NCI-H146 treated with DMSO at 0.1 percent for 48 hours (cell line): Measurements from ENCODE around the gene OR7G1.

Experiments
- DNase-seq: peaks from one replicate; lab custom pipeline; 2025; ENCODE audit not compliant: unreplicated experiment; lab: John Stamatoyannopoulos, UW

OR7G1 gene, protein sequence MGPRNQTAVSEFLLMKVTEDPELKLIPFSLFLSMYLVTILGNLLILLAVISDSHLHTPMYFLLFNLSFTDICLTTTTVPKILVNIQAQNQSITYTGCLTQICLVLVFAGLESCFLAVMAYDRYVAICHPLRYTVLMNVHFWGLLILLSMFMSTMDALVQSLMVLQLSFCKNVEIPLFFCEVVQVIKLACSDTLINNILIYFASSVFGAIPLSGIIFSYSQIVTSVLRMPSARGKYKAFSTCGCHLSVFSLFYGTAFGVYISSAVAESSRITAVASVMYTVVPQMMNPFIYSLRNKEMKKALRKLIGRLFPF

DNA sequence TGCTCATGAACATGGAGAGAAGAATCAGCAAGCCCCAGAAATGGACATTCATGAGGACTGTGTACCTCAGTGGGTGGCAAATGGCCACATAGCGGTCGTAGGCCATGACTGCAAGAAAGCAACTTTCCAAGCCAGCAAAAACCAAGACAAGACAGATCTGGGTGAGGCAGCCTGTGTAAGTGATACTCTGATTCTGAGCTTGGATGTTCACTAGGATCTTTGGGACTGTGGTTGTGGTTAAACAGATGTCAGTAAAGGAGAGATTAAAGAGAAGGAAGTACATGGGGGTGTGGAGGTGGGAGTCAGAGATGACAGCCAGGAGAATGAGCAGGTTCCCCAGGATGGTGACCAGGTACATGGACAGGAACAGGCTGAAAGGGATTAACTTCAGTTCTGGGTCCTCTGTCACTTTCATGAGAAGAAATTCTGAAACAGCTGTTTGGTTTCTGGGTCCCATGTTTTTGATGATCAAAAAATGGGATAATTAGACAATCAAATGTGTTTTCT, at the start of gene OR7G1:
OR7G1 (minus strand) TSS at position 457 of the 507 bp plus-strand sequence; CDS start at position 457, 0 bp downstream.
- no peak for DNase-seq

- no peak for DNase-seq
Observed at GRCh38 chr19:9165261-9165660, 49.7 kb upstream of the OR7G1 start.

DNA sequence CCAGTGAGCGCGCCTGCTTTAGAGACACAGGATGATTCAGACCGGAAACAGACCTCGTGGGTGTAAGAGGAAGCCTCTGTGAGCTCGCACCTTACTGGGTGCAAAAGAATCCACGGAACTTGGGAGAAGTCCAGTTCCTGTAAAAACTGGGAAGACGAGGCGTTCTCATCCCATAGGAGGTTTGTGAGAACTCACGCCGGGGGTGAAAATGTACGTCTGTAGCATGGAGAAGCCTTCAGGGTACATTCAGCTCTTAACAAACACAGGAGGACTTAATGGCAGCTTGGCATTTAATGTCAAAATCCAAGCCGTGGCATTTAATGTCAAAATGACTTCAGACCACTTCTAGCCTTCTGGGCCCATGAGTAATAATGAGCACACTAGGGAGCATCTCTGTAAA, 45.9 kb upstream of the OR7G1 start:
- DNase-seq = no peak

- no peak for DNase-seq
Observed at GRCh38 chr19:9159891-9160290, 44.3 kb upstream of the OR7G1 start.

- no peak for DNase-seq
Observed at GRCh38 chr19:9156304-9156703, 40.7 kb upstream of the OR7G1 start.

DNA sequence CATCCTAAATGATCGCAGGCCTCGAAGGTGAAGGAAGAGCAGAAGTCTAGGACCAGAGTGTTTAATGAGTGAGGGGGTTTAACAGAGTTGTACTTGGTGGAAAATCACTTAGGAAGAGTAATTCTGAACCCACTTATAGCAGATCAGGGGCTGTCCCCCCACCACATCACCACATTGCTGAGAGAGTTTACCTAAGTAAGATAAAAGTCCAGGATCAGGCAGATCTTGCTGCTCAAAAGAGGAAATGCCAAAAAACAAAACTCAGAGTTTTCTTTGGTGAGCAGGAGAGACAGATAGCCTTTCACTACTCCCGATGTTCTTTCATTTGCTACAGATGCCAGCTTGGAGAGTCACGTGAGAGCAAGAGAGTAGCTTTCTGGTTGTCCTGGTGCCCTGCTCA, 40.0 kb upstream of the OR7G1 start:
- DNase-seq = no peak

DNA sequence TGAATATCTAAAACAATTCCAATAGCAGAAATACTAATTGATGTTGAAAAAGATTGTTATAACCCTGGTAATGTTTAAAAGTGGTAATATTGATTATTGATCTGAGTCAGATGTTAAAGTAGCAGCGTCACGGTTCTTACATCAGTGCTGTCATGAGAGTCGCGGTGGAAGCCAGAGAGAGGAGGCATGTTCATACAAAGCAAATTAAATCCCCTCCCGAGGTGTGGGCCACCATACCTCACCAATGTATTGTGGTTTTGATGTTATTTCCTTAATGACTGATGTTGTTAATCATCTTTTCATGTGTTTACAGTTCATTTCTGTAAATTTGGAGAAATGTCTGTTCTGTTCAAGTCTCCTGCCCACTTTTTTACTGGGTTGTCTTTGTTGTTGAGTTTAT, 35.8 kb upstream of the OR7G1 start:
- DNase-seq = no peak

GRCh38 chr19:9150650-9151049, 35.1 kb upstream of the OR7G1 start:
- DNase-seq = no peak

DNA sequence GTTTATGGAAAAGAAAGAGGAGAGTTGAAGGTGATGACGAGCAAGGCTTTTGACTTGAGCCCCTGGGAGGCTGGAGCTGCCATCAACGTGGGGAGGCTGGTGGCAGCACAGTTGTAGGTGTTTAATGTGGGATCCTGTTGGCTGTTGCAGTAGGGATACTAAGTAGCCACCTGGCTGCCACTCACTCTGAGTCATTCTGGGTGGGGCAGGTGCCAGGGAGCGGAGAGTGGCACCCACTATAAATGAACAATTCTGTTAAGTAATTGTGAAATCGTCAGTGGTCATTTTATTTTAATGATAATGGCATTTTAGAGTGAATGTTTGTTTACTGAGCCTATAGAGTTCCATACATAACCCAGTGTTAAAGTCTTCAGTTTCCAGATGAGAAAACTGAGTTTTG, 34.4 kb upstream of the OR7G1 start:
- DNase-seq = no peak

DNA sequence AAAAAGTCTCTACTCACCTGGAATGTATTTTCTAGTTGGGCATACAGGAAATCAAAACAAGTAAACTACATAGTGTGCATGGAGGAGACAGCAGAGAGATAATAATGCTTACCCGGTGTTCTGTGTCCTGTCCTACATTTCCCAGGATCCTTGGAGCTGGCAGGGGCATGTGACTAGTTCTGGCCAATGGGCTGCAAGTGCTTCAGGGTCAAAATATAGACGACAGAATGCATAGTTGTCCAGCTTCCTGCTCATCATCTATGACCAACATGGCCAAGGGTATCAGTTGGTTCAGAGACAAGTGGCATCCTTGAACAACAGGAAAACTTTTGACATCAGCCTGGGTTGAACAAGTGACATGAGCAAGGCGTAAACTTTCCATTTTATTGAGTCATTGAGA, 33.1 kb upstream of the OR7G1 start:
- DNase-seq = no peak

GRCh38 chr19:9146882-9147281, 31.3 kb upstream of the OR7G1 start:
- DNase-seq = no peak

DNA sequence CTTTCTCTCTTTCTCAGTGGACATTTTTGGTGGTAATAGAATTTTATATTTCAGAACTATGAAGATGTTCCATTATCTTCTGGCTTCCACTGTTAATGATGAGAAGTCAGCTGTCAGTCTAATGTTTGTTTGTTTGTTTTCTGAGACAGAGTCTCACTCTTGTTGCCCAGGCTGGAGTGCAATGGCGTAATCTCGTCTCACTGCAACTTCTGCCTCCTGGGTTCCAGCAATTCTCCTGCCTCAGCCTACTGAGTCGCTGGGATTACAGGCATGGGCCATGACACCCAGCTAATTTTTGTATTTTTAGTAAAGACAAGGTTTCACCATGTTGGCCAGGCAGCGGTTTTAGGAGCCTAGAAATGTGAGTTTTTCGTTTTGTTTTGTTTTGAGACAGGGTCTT, 29.4 kb upstream of the OR7G1 start:
- DNase-seq = no peak

DNA sequence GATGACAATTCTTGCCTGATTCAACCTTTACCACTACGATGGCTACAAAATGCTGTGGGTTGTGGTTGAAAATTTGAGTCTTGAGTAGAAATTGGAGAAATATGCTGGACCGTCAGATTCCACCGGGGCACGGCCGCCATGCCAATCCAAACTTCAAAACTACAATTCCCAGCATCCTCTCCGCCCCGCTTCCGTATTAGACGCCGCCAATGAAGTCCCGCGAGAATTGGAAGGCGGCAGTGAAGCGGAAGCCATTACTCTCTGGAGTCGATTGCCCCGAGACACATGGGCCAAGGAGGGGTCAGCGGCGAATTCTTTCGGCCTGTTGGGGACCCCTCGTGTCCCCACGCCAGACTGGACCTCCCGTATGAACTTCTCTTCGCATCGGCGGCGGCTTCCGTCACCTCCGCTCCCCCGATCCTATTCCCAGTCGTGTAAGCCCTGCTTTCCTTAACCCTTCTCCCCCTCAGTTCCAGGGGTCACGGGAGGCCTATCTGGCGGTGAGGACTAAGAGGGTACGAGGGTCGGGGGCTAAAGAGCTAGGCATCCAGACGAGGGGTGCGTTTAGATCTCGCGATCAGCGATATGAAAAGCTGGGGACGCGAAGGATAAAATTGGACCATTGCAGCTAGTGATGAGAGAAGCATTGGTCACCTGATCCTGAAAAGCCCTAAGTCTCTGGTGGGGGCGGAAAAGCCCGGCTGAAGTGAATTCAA, 24.8 kb upstream of the OR7G1 start, which contains the start of gene ZNF317:
ZNF317 (plus strand) TSS at position 239 of the 716 bp plus-strand sequence. CDS start 15,620 bp downstream, outside the sequence.
- peak; percentile 68 for DNase-seq

- DNase-seq = no peak
Observed at GRCh38 chr19:9139609-9140158, 24.1 kb upstream of the OR7G1 start.

GRCh38 chr19:9132422-9132821, 16.9 kb upstream of the OR7G1 start:
- no peak for DNase-seq

DNA sequence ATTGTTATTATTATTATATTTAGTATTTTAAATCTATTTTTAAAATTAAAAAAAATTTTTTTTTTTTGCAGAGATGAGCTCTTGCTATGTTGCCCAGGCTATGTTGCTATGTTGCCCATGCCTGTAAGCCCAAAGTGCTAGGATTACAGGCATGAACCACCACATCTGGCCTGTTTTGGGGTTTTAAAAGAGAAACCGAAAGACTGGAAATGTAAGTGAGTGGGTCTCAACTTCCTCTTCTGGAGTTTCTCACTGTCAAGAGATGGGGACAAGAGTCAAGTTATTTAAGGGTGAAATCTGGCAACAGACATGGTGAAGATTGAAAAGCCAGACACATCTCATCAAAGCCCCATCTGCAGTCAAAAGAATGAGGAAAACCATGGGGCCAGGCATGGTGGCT, 15.4 kb upstream of the OR7G1 start:
- no peak for DNase-seq

GRCh38 chr19:9128171-9128570, 12.6 kb upstream of the OR7G1 start:
- DNase-seq = no peak

- DNase-seq = no peak
Observed at GRCh38 chr19:9126900-9127405, 11.4 kb upstream of the OR7G1 start, which contains the start of gene OR7G3. Gene OR7G3, minus strand, starts transcription at chr19:9126950. Its CDS starts 0 bp downstream, at chr19:9126950.

DNA sequence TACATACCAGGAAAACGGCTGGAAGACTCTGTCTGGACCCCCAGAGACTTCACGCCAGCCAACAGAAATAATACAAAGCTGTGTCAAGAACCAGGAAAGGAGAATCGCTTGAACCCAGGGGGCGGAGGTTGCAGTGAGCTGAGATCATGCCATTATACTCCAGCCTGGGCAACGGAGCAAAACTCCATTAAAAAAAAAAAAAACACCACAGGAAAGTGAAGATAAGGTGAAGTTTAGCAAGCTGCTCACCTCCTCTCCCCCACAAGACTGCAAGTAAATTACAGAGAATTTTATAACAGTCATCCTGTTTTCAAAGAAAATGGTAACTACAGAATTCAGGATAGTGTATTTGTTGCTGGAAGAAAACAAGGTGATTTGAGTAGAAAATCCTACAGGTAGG, 984 bp upstream of the OR7G1 start:
- no peak for DNase-seq

DNA sequence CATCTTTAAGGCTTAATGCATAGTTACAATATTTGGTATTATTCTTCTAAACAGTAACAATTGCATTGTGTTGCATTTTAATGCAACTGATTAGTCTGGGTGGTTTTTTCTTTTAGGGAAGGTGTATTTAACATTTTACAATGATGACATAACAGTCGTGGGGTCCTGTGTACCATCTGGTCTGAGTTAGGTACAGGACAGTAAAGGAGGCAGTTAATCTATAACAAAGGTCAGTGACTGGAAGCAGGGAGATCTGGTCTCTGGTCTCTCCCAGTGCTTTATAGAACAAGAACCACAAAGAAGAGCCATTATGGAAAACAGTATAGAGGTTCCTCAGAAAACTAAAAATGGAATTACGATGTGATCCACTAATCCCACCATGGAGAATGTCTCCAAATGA, 5.6 kb downstream of the OR7G1 start:
- DNase-seq = no peak

GRCh38 chr19:9107375-9107774, 8.2 kb downstream of the OR7G1 start, which contains the start of gene OR7G2:
Gene OR7G2, minus strand, starts transcription at chr19:9107475. Its CDS starts 4,232 bp downstream, at chr19:9103243.
- no peak for DNase-seq

DNA sequence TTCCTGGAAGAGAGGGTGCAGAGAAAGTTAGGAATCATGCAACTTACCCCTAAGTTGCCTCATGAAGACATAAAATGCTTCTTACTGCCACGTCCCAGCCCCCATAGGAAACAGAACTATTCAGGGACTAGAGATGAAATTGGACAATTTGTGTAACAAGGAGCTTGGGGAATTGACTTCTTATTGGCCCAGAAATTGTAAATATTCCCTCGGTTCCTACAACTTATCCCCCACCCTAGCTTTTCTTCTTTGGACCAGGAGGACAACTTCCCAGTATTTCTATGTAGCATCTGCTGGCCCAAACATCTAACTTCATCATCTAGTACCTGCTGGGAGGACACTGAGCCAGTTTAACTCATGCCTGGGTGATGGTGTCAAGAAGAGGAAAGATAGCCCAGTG, 28.8 kb downstream of the OR7G1 start, which contains the start of gene OR1M1:
OR1M1 (plus strand) TSS at position 301 of the 400 bp plus-strand sequence. CDS start 6,184 bp downstream, outside the sequence.
- no peak for DNase-seq
